Gastroesophageal sphincter (tissue), 4 donors: ENCODE measurements around the gene CYFIP2. TPM values are rescaled to one million over a fixed set of nuclear protein-coding genes. Genes with fewer than 3 reads are reported as not detected.

ENCODE experiments used
- ATAC-seq: fragments of 150-250 bp; one replicate; pipeline ENCODE4 v1.9.1; 2016; ENCODE audit warnings: mild to moderate bottlenecking, moderate library complexity
- H3K27ac ChIP-seq, 4 donors: fragments of 200-600 bp; sonication (generic) in 3 of 4; 1 replicate in 3 of 4; 2 replicates in 1 of 4; pipeline ENCODE4 v1.5.1; 2016 to 2019
- H3K27me3 ChIP-seq: fragments of 200-600 bp; sonication (generic); one replicate; pipeline ENCODE4 v1.5.1; 2019
- H3K36me3 ChIP-seq, 2 donors: fragments of 200-600 bp; sonication (generic); one replicate each; pipeline ENCODE4 v1.5.1; 2019; ENCODE audit warnings: control low read depth in 1 of 2
- H3K4me1 ChIP-seq, 3 donors: fragments of 200-600 bp; sonication (generic); 1 replicate in 2 of 3; 2 replicates in 1 of 3; pipeline ENCODE4 v1.5.1; 2016 to 2019; ENCODE audit warnings: control low read depth in 2 of 3
- H3K4me3 ChIP-seq, 2 donors: fragments of 200-600 bp; sonication (generic); one replicate each; pipeline ENCODE4 v1.5.1; 2019; ENCODE audit warnings: mild to moderate bottlenecking in 1 of 2, moderate library complexity in 1 of 2
- H3K9me3 ChIP-seq, 3 donors: fragments of 200-600 bp; sonication (generic); one replicate each; pipeline ENCODE4 v1.5.1; 2017 to 2019; ENCODE audit warnings: control low read depth in 2 of 3
- EP300 ChIP-seq: sonication (generic); formaldehyde crosslinking; IDR thresholded peaks from one replicate; pipeline ENCODE4 v1.6.1; 2017; ENCODE audit warnings: antibody characterized with exemption, mild to moderate bottlenecking
- POLR2A ChIP-seq, 2 donors: fragments of 450-650 bp; IDR thresholded peaks; one replicate each; pipeline ENCODE4 v1.6.1; 2017; ENCODE audit warnings: antibody characterized with exemption in 2 of 2, mild to moderate bottlenecking in 2 of 2, moderate library complexity in 1 of 2
- POLR2AphosphoS5 ChIP-seq: sonication (generic); formaldehyde crosslinking; IDR thresholded peaks from one replicate; pipeline ENCODE4 v1.6.1; 2017; ENCODE audit warnings: antibody characterized with exemption
- WGBS, 2 donors: methylation state at CpG; one replicate each; pipeline ENCODE4 v1.1.5; 2018; ENCODE audit warnings: low coverage in 1 of 2; 5-methylcytosine and 5-hydroxymethylcytosine counted together
- total RNA-seq, 4 donors: library from RNA; depleted of rRNA; stranded (reverse); fragments of >200 nt; gene quantifications; one replicate each; pipeline ENCODE4 v1.1.0, GENCODE V29; 2016
- TF ChIP-seq, protein P1 (sequence below), 4 experiments: fragments of 200-600 bp in 2 of 4; fragments of 450-650 bp in 2 of 4; sonication (generic) in 1 of 4; IDR thresholded peaks; one replicate each; pipeline ENCODE4 v1.5.1; 2017 to 2019; ENCODE audit warnings: antibody characterized with exemption in 4 of 4, mild to moderate bottlenecking in 2 of 4, moderate library complexity in 2 of 4

The CYFIP2 gene
- total RNA-seq, 4 donors from 2014 or later: 13.7 to 50.6 (median 23.1) TPM

- 72 to 84% methylated on average over 5 to 11 of the region's 11 CpGs for WGBS, 2 donors
- no peaks in the 10 kb centered on the region for H3K36me3 ChIP-seq
- no peak overlapping the region for H3K27ac ChIP-seq
- no peaks in the 10 kb centered on the region for H3K4me1 ChIP-seq
- no peaks in the 10 kb centered on the region for H3K27me3 ChIP-seq
- H3K9me3 ChIP-seq: no peaks in the 10 kb centered on the region
- no peak for ATAC-seq
- no peak overlapping the region for H3K4me3 ChIP-seq
- TF ChIP-seq, protein P1, sequence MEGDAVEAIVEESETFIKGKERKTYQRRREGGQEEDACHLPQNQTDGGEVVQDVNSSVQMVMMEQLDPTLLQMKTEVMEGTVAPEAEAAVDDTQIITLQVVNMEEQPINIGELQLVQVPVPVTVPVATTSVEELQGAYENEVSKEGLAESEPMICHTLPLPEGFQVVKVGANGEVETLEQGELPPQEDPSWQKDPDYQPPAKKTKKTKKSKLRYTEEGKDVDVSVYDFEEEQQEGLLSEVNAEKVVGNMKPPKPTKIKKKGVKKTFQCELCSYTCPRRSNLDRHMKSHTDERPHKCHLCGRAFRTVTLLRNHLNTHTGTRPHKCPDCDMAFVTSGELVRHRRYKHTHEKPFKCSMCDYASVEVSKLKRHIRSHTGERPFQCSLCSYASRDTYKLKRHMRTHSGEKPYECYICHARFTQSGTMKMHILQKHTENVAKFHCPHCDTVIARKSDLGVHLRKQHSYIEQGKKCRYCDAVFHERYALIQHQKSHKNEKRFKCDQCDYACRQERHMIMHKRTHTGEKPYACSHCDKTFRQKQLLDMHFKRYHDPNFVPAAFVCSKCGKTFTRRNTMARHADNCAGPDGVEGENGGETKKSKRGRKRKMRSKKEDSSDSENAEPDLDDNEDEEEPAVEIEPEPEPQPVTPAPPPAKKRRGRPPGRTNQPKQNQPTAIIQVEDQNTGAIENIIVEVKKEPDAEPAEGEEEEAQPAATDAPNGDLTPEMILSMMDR (IDR thresholded peaks at IDR 0.05): no peak
- TF ChIP-seq POLR2AphosphoS5 (no peak), EP300 (no peak), POLR2A (IDR thresholded peaks at IDR 0.05) (no peak)
Measured at GRCh38 chr5:157248821-157249470, 17.0 kb upstream of the CYFIP2 start.

DNA sequence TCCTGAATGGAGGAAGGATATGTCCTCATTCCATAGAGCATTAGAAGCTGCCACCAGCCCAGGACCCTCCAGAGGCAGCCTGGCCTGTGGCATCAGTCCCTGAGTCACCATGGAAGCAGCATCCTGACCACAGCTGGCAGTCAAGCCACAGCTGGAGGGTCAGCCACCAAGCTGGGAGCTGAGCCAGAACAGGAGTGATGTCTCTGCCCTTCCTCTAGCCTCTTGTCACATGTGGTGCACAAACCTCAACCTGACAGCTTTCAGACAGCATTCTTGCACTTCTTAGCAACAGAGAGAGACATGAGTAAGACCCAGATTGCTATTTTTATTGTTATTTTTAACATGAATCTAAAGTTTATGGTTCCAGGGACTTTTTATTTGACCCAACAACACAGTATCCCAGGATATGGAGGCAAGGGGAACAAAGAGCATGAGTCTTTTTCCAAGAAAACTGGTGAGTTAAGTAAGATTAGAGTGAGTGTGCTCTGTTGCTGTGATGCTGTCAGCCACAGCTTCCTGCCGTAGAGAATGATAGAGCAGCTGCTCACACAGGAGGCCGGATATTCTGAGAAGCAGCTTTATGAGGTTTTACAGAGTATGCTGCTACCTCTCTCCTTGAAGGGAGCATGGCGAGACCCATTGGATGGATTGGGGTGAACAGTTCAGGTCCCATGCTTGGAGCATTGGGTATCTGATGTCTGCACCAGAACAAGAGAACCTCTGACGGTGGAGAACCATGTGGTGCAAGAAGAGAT is 13.0 kb upstream of the CYFIP2 start:
- H3K36me3 ChIP-seq: no peaks in the 10 kb centered on the region
- TF ChIP-seq POLR2A (IDR thresholded peaks at IDR 0.05) (no peak), EP300 (no peak), POLR2AphosphoS5 (no peak)
- TF ChIP-seq, protein P1 (IDR thresholded peaks at IDR 0.05): no peak
- no peaks in the 10 kb centered on the region for H3K4me1 ChIP-seq
- no peak overlapping the region for H3K27ac ChIP-seq
- 35 to 88% methylated on average over 2 to 3 of the region's 4 CpGs for WGBS, 2 donors
- peak; percentile 41 for ATAC-seq
- H3K4me3 ChIP-seq: no peak overlapping the region
- no peaks in the 10 kb centered on the region for H3K9me3 ChIP-seq
- H3K27me3 ChIP-seq: no peaks in the 10 kb centered on the region

DNA sequence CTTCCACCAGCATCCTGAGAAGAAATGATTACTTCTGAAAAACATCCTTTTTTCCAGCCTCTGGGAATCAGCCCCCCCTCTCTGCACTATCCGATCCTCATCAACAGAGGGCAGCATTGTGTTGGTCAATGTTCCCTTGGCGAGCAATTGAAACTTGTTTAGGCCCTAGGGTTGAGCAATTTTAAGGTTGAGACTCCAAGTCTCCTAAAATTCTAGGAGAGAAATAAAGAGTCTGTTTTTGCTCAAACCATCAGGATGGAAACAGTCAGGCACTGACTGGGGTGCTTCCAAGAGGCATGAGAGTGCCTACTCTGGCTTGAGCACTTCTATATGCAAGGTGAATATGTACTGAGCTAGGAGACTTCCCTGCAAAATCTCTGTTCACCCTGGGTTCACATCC is 12.4 kb upstream of the CYFIP2 start:
- Histone ChIP-seq H3K27ac (no peak overlapping the region), H3K36me3 (no peaks in the 10 kb centered on the region), H3K27me3 (no peaks in the 10 kb centered on the region), H3K9me3 (no peaks in the 10 kb centered on the region), H3K4me3 (no peak overlapping the region), H3K4me1 (no peaks in the 10 kb centered on the region)
- TF ChIP-seq EP300: no peak
- TF ChIP-seq, protein P1 (IDR thresholded peaks at IDR 0.05): peak; percentile 72 to 83 (median 76)
- TF ChIP-seq POLR2AphosphoS5: peak; percentile 51
- no peak for TF ChIP-seq POLR2A (IDR thresholded peaks at IDR 0.05)
- ATAC-seq: peak; percentile 85
- WGBS, 2 donors: 0 to 10% methylated on average over 2 of the region's 2 CpGs

DNA sequence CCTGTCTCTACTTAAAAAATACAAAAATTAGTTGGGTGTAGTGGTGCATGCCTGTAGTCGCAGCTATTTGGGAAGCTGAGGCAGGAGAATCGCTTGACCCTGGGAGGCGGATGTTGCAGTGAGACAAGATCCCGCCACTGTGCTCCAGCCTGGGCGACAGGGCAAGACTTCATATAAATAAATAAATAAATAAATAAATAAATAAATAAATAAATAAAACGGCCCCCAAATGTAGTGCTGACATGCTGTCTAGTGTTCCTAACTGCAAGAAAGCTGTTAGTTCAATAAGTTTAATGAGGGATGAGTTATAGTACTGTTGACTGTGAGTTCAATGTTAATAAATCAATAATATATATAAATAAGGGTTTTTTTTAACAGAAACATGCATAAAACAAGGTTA is 7.5 kb upstream of the CYFIP2 start:
- TF ChIP-seq, protein P1 (IDR thresholded peaks at IDR 0.05): no peak
- TF ChIP-seq EP300 (no peak), POLR2A (IDR thresholded peaks at IDR 0.05) (no peak), POLR2AphosphoS5 (no peak)

DNA sequence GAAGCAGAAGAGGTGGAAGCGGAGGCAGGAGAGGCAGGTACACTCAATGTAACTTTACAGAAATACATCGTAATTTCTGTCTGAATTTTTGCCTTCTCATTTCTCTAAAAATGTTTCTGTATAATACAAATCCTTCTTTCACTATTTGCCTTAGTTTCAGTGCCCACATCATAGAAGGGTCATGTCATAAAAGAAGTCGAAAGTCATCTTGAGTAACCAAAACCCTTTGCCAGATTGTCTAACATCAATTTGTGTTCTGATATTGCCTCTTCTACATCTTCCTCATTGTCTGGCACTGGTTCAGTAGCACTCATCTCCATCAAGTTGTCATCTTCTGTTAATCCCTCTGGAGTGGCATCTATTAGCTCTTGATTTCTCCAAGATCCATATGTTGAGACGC is 6.2 kb upstream of the CYFIP2 start:
- Histone ChIP-seq H3K27ac (no peak overlapping the region), H3K27me3 (no peaks in the 10 kb centered on the region), H3K9me3 (no peaks in the 10 kb centered on the region), H3K36me3 (no peaks in the 10 kb centered on the region), H3K4me3 (no peak overlapping the region), H3K4me1 (no peaks in the 10 kb centered on the region)
- 86 to 87% methylated on average over 3 to 4 of the region's 4 CpGs for WGBS, 2 donors
- ATAC-seq: no peak
- TF ChIP-seq EP300 (no peak), POLR2AphosphoS5 (no peak), POLR2A (IDR thresholded peaks at IDR 0.05) (no peak)
- TF ChIP-seq, protein P1 (IDR thresholded peaks at IDR 0.05): no peak

More for the DNA sequence above, 7.5 kb upstream of the CYFIP2 start:
- Histone ChIP-seq H3K4me1 (no peaks in the 10 kb centered on the region), H3K27ac (no peak overlapping the region), H3K9me3 (no peaks in the 10 kb centered on the region), H3K4me3 (no peak overlapping the region), H3K36me3 (no peaks in the 10 kb centered on the region), H3K27me3 (no peaks in the 10 kb centered on the region)
- WGBS, 2 donors: 86 to 88% methylated on average over 2 to 6 of the region's 6 CpGs
- no peak for ATAC-seq
